Endothelial cell of umbilical vein (primary cell): Measurements from ENCODE around the gene ZNF326. TPM values are rescaled to one million over a fixed set of nuclear protein-coding genes. Genes with fewer than 3 reads are reported as not detected.

Experiments
- BruUV-seq: library from RNA; stranded (reverse); fragments of 400-500 nt; replicated peaks from 2 replicates; lab custom pipeline; 2021; lab: Mats Ljungman, UMichigan
- CTCF ChIA-PET: fragments of 300-600, 350-600 bp; sonication (Branson Sonifier 250); formaldehyde crosslinking; loops from one replicate; lab custom pipeline; 2021; ENCODE audit warnings: antibody characterized with exemption, inconsistent platforms; lab: Charles Lee
- POLR2A ChIA-PET: fragments of 300-600, 350-600 bp; sonication (Branson Sonifier 250); formaldehyde crosslinking; loops from one replicate; lab custom pipeline; 2021; ENCODE audit warnings: antibody characterized with exemption, inconsistent platforms; lab: Charles Lee
- DNase-seq: peaks from one replicate; pipeline ENCODE4 v3.0.0-alpha.2; 2011; ENCODE audit warnings: low read depth, low spot score
- FAIRE-seq: peaks from 2 replicates; lab custom pipeline; 2011; peaks lifted over from hg19 to GRCh38; lab: Jason Lieb, UNC
- H2AFZ ChIP-seq: 2 replicates; pipeline ENCODE4 v1.6.0; 2012; ENCODE audit warnings: low read depth, low read length, control low read depth, inconsistent platforms
- H3K27ac ChIP-seq: 2 replicates; pipeline ENCODE4 v1.5.1; 2011; ENCODE audit warnings: low read depth, mild to moderate bottlenecking, control low read depth, low read length, moderate library complexity; ENCODE audit not compliant: insufficient read depth
- H3K27me3 ChIP-seq, 2 experiments: 2 replicates each; pipeline versions ENCODE4 v1.6.0 to v1.6.1; 2011; ENCODE audit warnings: low read length in 2 of 2, mixed read lengths in 1 of 2; ENCODE audit not compliant: control insufficient read depth in 2 of 2, insufficient read depth in 2 of 2
- H3K36me3 ChIP-seq, 2 experiments: 2 replicates in 1 of 2; 3 replicates in 1 of 2; pipeline ENCODE4 v1.5.1; 2011; ENCODE audit warnings: low read length in 2 of 2, mild to moderate bottlenecking in 1 of 2, moderate library complexity in 1 of 2; ENCODE audit not compliant: control insufficient read depth in 2 of 2, insufficient read depth in 2 of 2; ENCODE audit errors: extremely low read depth in 1 of 2
- H3K4me1 ChIP-seq: 3 replicates; pipeline ENCODE4 v1.5.1; 2011; ENCODE audit warnings: mild to moderate bottlenecking, low read length; ENCODE audit not compliant: control insufficient read depth, insufficient read depth; ENCODE audit errors: extremely low read depth
- H3K4me2 ChIP-seq: 2 replicates; pipeline ENCODE4 v1.6.1; 2011; ENCODE audit warnings: low read length, control low read depth, mixed read lengths; ENCODE audit not compliant: insufficient read depth
- H3K4me3 ChIP-seq, 3 experiments: fragments of 200-600 bp in 1 of 3; sonication (generic), shearing (Covaris generic) in 1 of 3; replicated peaks in 1 of 3; 2 replicates each; pipeline ENCODE4 v1.5.1; 2011 to 2016; ENCODE audit warnings: control low read depth in 3 of 3, low read length in 3 of 3, mild to moderate bottlenecking in 2 of 3, inconsistent platforms in 1 of 3, low read depth in 1 of 3, moderate library complexity in 1 of 3; ENCODE audit not compliant: insufficient read depth in 1 of 3
- H3K79me2 ChIP-seq: 2 replicates; pipeline ENCODE4 v1.6.0; 2012; ENCODE audit warnings: low read length, inconsistent platforms; ENCODE audit not compliant: control insufficient read depth, insufficient read depth
- H3K9ac ChIP-seq: replicated peaks from 2 replicates; pipeline ENCODE3; 2011; ENCODE audit warnings: low read length, control low read depth; ENCODE audit not compliant: insufficient read depth; ENCODE audit errors: extremely low read depth
- H3K9me1 ChIP-seq: replicated peaks from 3 replicates; pipeline ENCODE4 v1.6.0; 2011; ENCODE audit warnings: mild to moderate bottlenecking, low read length; ENCODE audit not compliant: control insufficient read depth, insufficient read depth; ENCODE audit errors: extremely low read depth
- H3K9me3 ChIP-seq: replicated peaks from 2 replicates; pipeline ENCODE4 v1.5.1; 2012; ENCODE audit warnings: low read length, inconsistent platforms; ENCODE audit not compliant: control insufficient read depth, insufficient read depth
- H4K20me1 ChIP-seq: replicated peaks from 2 replicates; pipeline ENCODE3; 2011; ENCODE audit warnings: mild to moderate bottlenecking, low read length; ENCODE audit not compliant: control insufficient read depth, insufficient read depth; ENCODE audit errors: extremely low read depth
- CTCF ChIP-seq, 2 donors: IDR thresholded peaks; 1 replicate in 1 of 2; 2 replicates in 1 of 2; pipeline ENCODE4 v1.5.1; 2011; ENCODE audit warnings: low read length in 2 of 2, mild to moderate bottlenecking in 2 of 2, moderate library complexity in 2 of 2, control low read depth in 1 of 2, inconsistent platforms in 1 of 2, low read depth in 1 of 2; ENCODE audit not compliant: insufficient read depth in 1 of 2; ENCODE audit errors: extremely low read depth in 1 of 2
- EZH2 ChIP-seq: IDR thresholded peaks from 2 replicates; pipeline ENCODE4 v1.6.1; 2012; ENCODE audit warnings: borderline replicate concordance, low read depth, mild to moderate bottlenecking, moderate library complexity, low read length, inconsistent platforms; ENCODE audit not compliant: severe bottlenecking
- FOS ChIP-seq: IDR thresholded peaks from 2 replicates; pipeline ENCODE4 v1.6.1; 2011; ENCODE audit warnings: mild to moderate bottlenecking, low read length, moderate library complexity, borderline replicate concordance; ENCODE audit not compliant: insufficient read depth
- GATA2 ChIP-seq: IDR thresholded peaks from 2 replicates; pipeline ENCODE4 v1.7.0; 2011; ENCODE audit warnings: low read depth, mild to moderate bottlenecking, moderate library complexity, mixed read lengths, low read length; ENCODE audit not compliant: insufficient read length, insufficient read depth
- JUN ChIP-seq: IDR thresholded peaks from 2 replicates; pipeline ENCODE4 v1.6.1; 2011; ENCODE audit warnings: borderline replicate concordance, low read depth; ENCODE audit not compliant: insufficient read length, insufficient read depth
- MAX ChIP-seq: IDR thresholded peaks from 2 replicates; pipeline ENCODE4 v1.6.1; 2011; ENCODE audit not compliant: insufficient read depth, insufficient read length
- MYC ChIP-seq: IDR thresholded peaks from one replicate; pipeline ENCODE4 v1.6.1; 2011; ENCODE audit warnings: mild to moderate bottlenecking, low read depth, low read length
- POLR2A ChIP-seq: IDR thresholded peaks from 2 replicates; pipeline ENCODE4 v1.6.1; 2012; ENCODE audit warnings: low read depth, mild to moderate bottlenecking, control low read depth, low read length
- POLR2AphosphoS5 ChIP-seq: IDR thresholded peaks from 2 replicates; pipeline ENCODE4 v1.6.1; 2012; ENCODE audit warnings: low read depth, mild to moderate bottlenecking, control low read depth, low read length, moderate library complexity; ENCODE audit not compliant: insufficient read depth
- dilution Hi-C: fragments of 300-500 bp; cut with MboI; formaldehyde crosslinking; loops from one replicate; pipeline ENCODE4 v1.15.0; 2019; ENCODE audit warnings: low sequenced_read_pairs; ENCODE audit not compliant: extremely low pct_ligation_motif_present
- intact Hi-C: fragments of 100-400 bp; cut with micrococcal nuclease; formaldehyde crosslinking; loops from one replicate; pipeline ENCODE4 v1.10.0; 2022
- polyA plus RNA-seq, 4 experiments: library from polyadenylated mRNA; depleted of rRNA in 3 of 4; stranded (reverse) in 3 of 4; unstranded in 1 of 4; fragments of >200 nt; gene quantifications; 2 replicates each; pipeline versions ENCODE4 v1.2.1 to v1.2.3, GENCODE V29; 2011 to 2012; ENCODE audit warnings: missing spikeins in 1 of 4
- total RNA-seq: library from RNA; stranded (reverse); gene quantifications from 2 replicates; pipeline ENCODE4 v1.2.3, GENCODE V29; 2021

ZNF326 gene
- total and polyA plus RNA-seq, 2 donors (not counting 3 experiments of a cell fraction or from before 2014, with no cell fraction given): 13.1 to 29.9 TPM

GRCh38 chr1:89986020-89986419, 8.9 kb upstream of the ZNF326 start:
- Histone ChIP-seq H3K79me2 (no peaks in the 10 kb centered on the region), H3K36me3 (no peaks in the 10 kb centered on the region), H3K9me3 (no peaks in the 10 kb centered on the region), H3K9me1 (no peaks in the 10 kb centered on the region), H3K27ac (no peak overlapping the region), H3K27me3 (peaks cover 0 to 2% of the 10 kb centered on the region in 2 experiments), H3K4me3 (no peak overlapping the region), H3K4me1 (no peaks in the 10 kb centered on the region), H4K20me1 (no peaks in the 10 kb centered on the region), H3K4me2 (no peak overlapping the region), H3K9ac (no peak overlapping the region), H2AFZ (no peak overlapping the region)
- ChIA-PET POLR2A (no interaction called here), CTCF (interaction anchor here (0.6 to 3.7 kb wide), 11 partner anchors 10 to 525 kb away, joined by 3 to 32 read pairs (median 4); no protein-coding TSS in a partner anchor)
- no TSS peak for BruUV-seq
- dilution Hi-C loops: no loop called here
- FAIRE-seq (peak; percentile 58), DNase-seq (peak; percentile 23)
- intact Hi-C loops: loop anchor here (5.0 to 10.0 kb wide), 3 partner anchors 79 to 504 kb away; no protein-coding TSS in a partner anchor
- TF ChIP-seq POLR2AphosphoS5 (no peak), GATA2 (no peak), MAX (no peak), POLR2A (no peak), FOS (no peak), MYC (no peak), EZH2 (no peak), JUN (no peak), CTCF (IDR thresholded peaks at IDR 0.05; ENCODE audit: extremely low read depth in 1 of 2, insufficient read depth in 1 of 2, low read depth in 1 of 2, low read length in 2 of 2) (no peak)
